ENCODE data around the gene NT5DC3. TPM values are rescaled to one million over a fixed set of nuclear protein-coding genes. Genes with fewer than 3 reads are reported as not detected.

NT5DC3 gene
- total and polyA plus RNA-seq, 9 of the 15 experiments (the other 6 are each of a cell fraction or from before 2014, with no cell fraction given), result 6.3 to 33.5 (median 24.5) TPM

GRCh38 chr12:103814436-103814835 lies 26.6 kb downstream of the NT5DC3 start (continued):
- TF ChIP-seq KDM4B (IDR thresholded peaks at IDR 0.05; ENCODE audit: borderline replicate concordance in 2 of 2, low read depth in 1 of 2) (no peak), NFIX (CRISPR knock-in tag; IDR thresholded peaks at IDR 0.05; ENCODE audit: low read depth) (no peak), PHTF2 (CRISPR knock-in tag; IDR thresholded peaks at IDR 0.05) (no peak)

DNA sequence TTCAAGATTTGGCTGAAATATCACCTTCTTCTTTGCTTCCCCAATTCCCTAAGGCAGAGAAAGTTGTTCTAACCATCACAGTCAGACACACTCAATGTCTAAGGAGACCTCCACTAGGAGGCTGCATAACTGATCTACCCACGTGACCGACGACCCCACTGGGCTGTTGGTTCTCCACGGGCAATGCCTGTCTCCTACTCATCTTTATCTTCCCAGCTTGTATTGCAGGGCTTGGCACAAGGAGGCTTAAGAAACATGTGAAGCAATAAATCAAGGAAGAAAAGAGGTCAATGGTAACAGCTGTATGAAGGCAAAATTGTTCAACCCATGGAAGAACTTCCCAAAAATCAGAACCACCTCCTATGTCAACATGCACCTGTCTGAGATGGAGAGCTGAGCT lies 27.1 kb downstream of the NT5DC3 start:
- no peak overlapping the region for H3K27ac ChIP-seq (ENCODE audit: extremely low read depth, low read depth, low read length)
- no peaks in the 10 kb centered on the region for H3K27me3 ChIP-seq (ENCODE audit: control insufficient read depth in 2 of 2, insufficient read depth in 2 of 2, low read length in 2 of 2)
- 92% methylated on average over 4 of the region's 4 CpGs for WGBS (ENCODE audit: insufficient coverage, low coverage, missing lambda C conversion rate)
- no peaks in the 10 kb centered on the region for H3K9me1 ChIP-seq (ENCODE audit: control insufficient read depth, insufficient read depth, low read length)
- no peaks in the 10 kb centered on the region for H4K20me1 ChIP-seq (replicated peaks; ENCODE audit: control insufficient read depth, insufficient read depth, low read length)
- in situ Hi-C loops (cut with MboI) (no loop called here), intact Hi-C loops (cut with micrococcal nuclease) (no loop called here)
- ChIA-PET POLR2A (interaction anchor here (0.6 to 1.2 kb wide), 2 partner anchors 14 to 1253 kb away, joined by 3 read pairs; no protein-coding TSS in a partner anchor), CTCF (ENCODE audit: low intra/inter-chr PET ratio) (no interaction called here)
- no TSS peak for BruUV-seq (replicated peaks)
- peaks cover 2% of the 10 kb centered on the region; the same call in 1 of the 2 replicates for H3K9me3 ChIP-seq (replicated peaks; ENCODE audit: control insufficient read depth, insufficient read depth, low read depth, low read length)
- no peak overlapping the region for H3K4me2 ChIP-seq (ENCODE audit: insufficient read depth, low read length)
- FAIRE-seq, result no peak
- no peak overlapping the region for H3K9ac ChIP-seq (ENCODE audit: insufficient read depth in 1 of 2, low read depth in 2 of 2, low read length in 2 of 2)
- H3K4me1 ChIP-seq (replicated peaks in 1 of 2; ENCODE audit: control insufficient read depth in 2 of 2, insufficient read depth in 2 of 2, low read length in 2 of 2), result peaks cover 0 to 17% of the 10 kb centered on the region in 2 experiments; a peak in 3 of 5 replicates
- peaks cover 72% of the 10 kb centered on the region for H3K36me3 ChIP-seq (ENCODE audit: control insufficient read depth, insufficient read depth, low read length)
- DNase-seq (ENCODE audit: extremely low read depth in 1 of 4, low spot score in 3 of 4), result no peak
- TF ChIP-seq C11orf30 (IDR thresholded peaks at IDR 0.05; ENCODE audit: low read depth) (no peak), RFX7 (CRISPR knock-in tag; IDR thresholded peaks at IDR 0.05) (no peak), EZH2 (IDR thresholded peaks at IDR 0.05; ENCODE audit: borderline replicate concordance, low read depth, low read length) (no peak), DMBX1 (CRISPR knock-in tag; IDR thresholded peaks at IDR 0.05; ENCODE audit: borderline replicate concordance) (no peak), FOSL1 (tag; conservative IDR thresholded peaks at IDR 0.05) (no peak), THAP7 (CRISPR knock-in tag; IDR thresholded peaks at IDR 0.05) (no peak), PHTF2 (CRISPR knock-in tag; IDR thresholded peaks at IDR 0.05) (no peak), ZBTB34 (CRISPR knock-in tag; IDR thresholded peaks at IDR 0.05) (no peak), ARHGAP35 (IDR thresholded peaks at IDR 0.05; ENCODE audit: partially characterized antibody) (no peak), ZNF146 (CRISPR knock-in tag; IDR thresholded peaks at IDR 0.05; ENCODE audit: unreplicated experiment) (no peak), COPS2 (conservative IDR thresholded peaks at IDR 0.05) (no peak), ETV5 (CRISPR knock-in tag; IDR thresholded peaks at IDR 0.05; ENCODE audit: low read depth) (no peak)
- peaks cover 62% of the 10 kb centered on the region for H3K79me2 ChIP-seq (ENCODE audit: control insufficient read depth, insufficient read depth, low read length)
- no peak for ATAC-seq
- no peak overlapping the region for H2AFZ ChIP-seq (ENCODE audit: low read depth, low read length)
- no peak overlapping the region for H3K4me3 ChIP-seq
